WI38 (cell line): ENCODE results near the gene TRMT11.

Experiments used
- H3K4me3 ChIP-seq: 2 replicates; pipeline ENCODE4 v1.5.1; 2011; ENCODE audit warnings: low read depth, mild to moderate bottlenecking, control low read depth, low read length
- TF ChIP-seq, protein P1 (sequence below): IDR thresholded peaks from 2 replicates; pipeline ENCODE4 v1.5.1; 2012; ENCODE audit warnings: low read depth, mild to moderate bottlenecking, control low read depth, low read length

Gene TRMT11

DNA sequence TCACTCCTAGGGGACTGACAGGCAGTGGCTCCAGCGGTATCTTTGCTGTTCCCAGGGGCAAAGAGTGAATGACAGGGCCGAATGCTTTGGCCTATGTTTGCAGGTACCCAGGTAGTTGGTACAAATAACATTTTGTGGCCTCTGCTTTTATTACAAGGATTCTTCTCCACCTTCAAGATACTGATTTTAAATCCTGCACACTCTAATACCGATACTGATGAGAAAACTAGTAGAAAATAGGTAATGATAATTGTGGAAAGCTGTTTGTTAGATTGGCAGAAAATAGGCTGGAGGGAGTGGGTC, 29.0 kb upstream of the TRMT11 start:
- TF ChIP-seq, protein P1, sequence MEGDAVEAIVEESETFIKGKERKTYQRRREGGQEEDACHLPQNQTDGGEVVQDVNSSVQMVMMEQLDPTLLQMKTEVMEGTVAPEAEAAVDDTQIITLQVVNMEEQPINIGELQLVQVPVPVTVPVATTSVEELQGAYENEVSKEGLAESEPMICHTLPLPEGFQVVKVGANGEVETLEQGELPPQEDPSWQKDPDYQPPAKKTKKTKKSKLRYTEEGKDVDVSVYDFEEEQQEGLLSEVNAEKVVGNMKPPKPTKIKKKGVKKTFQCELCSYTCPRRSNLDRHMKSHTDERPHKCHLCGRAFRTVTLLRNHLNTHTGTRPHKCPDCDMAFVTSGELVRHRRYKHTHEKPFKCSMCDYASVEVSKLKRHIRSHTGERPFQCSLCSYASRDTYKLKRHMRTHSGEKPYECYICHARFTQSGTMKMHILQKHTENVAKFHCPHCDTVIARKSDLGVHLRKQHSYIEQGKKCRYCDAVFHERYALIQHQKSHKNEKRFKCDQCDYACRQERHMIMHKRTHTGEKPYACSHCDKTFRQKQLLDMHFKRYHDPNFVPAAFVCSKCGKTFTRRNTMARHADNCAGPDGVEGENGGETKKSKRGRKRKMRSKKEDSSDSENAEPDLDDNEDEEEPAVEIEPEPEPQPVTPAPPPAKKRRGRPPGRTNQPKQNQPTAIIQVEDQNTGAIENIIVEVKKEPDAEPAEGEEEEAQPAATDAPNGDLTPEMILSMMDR = no peak
- H3K4me3 ChIP-seq = peak overlapping the region; percentile 93

DNA sequence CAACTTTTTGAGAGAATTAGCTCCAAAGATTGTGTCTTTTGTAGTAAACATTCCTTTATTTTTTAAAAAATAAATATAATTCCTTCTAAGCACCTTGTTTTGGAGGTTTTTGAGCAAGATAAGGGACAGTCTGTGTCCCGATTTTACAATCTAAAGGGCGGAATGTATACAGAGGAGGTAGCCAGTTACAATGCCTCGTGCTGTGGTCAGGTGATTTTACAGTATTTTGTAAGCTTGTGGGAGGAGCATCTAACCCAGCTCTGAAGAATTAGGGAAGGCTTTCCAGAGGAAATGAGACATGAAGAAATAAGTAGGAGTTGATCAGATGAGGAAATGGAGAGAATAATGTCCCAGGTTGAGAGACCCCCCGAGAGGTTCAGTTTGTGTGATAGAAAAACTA, 28.5 kb upstream of the TRMT11 start:
- TF ChIP-seq, protein P1 = no peak
- H3K4me3 ChIP-seq = peak overlapping the region; percentile 93

DNA sequence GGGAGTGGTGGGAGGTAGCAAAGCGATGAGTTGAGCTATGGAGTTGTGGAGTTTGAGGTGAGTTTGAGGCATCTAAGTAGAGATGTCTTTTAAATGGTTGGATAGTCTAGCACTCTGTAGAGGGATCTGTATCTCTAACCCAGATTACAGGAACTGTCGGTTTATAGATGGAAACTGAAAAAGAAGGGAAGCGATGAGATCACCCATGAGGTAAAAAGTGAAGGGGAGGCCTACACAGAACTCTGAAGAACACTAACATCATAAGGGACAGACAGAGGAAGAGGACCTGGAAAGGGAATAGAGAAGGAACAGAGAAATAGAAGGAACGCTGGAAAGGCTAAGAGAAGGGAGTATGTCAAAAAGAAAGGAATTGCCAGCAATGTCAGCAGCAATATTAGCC, 27.3 kb upstream of the TRMT11 start:
- no peak overlapping the region for H3K4me3 ChIP-seq

DNA sequence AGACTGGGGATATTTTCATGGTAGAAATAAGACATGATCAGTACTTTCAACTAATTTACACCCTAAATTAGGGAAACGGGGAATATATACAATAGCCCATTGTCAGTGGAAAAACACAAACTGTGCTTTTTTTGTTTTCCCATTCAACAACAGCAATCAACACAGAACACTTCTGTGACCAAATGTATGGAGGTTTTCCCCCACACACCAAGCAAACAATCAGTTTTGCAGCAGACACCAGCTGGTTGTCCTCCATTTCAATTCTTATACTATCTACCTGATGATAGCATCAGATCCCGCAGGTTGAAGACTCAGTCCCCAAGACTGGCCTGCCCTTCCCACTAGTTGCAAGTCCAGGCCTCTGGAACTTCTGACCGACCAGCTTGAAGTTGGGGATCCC, 25.2 kb upstream of the TRMT11 start:
- TF ChIP-seq, protein P1 = no peak
- H3K4me3 ChIP-seq = no peak overlapping the region

More for the DNA sequence above, 27.3 kb upstream of the TRMT11 start:
- TF ChIP-seq, protein P1 = no peak

DNA sequence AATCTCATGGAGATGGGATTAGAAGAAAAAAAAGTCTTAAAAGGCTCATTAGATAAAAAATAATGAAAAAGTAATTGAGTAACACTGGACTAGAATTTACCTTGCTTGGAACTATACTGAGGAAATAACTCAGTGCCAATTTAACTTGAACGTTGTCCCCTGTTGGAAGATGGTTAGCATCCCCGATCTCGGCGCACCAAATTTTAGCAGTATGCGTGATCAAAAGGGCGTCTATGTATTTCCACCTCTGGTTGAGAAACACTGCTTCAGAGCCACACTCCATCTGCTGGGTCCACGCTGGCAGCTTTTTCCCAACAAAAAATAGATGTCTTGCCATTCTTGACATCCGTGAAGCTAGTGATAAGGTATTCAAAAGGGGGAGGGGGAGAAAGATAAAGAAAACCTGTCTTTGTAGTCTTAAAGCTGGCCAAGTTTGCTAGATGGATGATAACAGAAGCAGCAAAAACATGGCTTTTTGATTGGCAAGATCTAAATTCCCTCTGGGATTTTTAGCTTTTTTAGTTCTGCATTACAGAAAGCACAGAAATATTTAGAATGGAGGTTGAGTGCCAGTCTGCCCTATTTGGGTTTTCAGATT, 23.3 kb upstream of the TRMT11 start:
- TF ChIP-seq, protein P1 = no peak
- H3K4me3 ChIP-seq = no peak overlapping the region

DNA sequence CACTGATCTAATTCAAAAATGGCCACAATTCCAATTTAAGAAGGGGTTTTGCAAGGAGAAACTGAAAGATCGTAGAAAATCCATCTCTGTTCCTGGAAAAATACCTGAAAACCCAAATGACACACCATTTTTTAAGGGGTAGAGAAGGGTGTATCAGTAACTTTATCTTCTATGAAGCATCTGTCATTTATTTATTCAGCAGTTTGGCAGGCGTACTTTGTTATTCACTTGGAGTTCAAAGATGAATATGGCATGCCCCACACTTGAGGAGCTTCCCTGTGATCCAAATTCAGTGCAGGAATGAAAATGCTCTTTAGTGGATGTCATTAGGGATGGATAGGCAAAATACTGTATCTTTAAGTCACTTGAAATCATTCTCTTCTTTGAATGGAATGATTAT, 22.5 kb upstream of the TRMT11 start:
- no peak overlapping the region for H3K4me3 ChIP-seq
- TF ChIP-seq, protein P1 = no peak

DNA sequence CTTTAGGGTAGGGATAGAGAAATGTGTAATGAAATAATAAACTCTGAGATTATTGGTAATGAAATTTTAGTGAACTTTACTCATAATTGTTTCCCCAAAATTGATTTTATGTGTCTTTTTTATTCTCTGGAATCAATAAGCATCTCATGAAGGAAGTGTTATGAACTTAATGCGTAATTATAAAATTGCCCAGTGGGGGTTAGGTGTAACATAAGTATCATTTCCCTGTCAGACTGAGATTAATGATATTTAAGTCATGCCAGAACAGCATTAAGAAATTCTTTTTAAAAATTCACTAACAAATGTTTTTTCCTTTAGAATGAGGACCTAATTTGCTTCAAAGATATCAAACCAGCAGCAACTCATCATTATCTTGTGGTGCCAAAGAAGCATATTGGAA, 19.8 kb upstream of the TRMT11 start:
- TF ChIP-seq, protein P1 = no peak
- H3K4me3 ChIP-seq = no peak overlapping the region
